HUES64 (cell line): ENCODE data around the gene TMEM250.
A peak's percentile ranks its signal among the peaks of the same experiment; 100 is the strongest.

Experiments used
- H3K27ac ChIP-seq: 2 replicates; pipeline ENCODE4 v1.7.0; 2013; ENCODE audit warnings: low read depth, low read length, inconsistent platforms
- H3K27me3 ChIP-seq: 2 replicates; pipeline ENCODE4 v1.6.1; 2013; ENCODE audit warnings: mild to moderate bottlenecking, low read length; ENCODE audit not compliant: insufficient read depth
- H3K36me3 ChIP-seq: 2 replicates; pipeline ENCODE4 v1.6.1; 2013; ENCODE audit warnings: mild to moderate bottlenecking, low read length; ENCODE audit not compliant: insufficient read depth
- H3K4me1 ChIP-seq: 2 replicates; pipeline ENCODE4 v1.6.1; 2013; ENCODE audit warnings: mild to moderate bottlenecking, low read length, moderate library complexity; ENCODE audit not compliant: insufficient read depth
- H3K4me3 ChIP-seq: 2 replicates; pipeline ENCODE4 v1.5.1; 2013; ENCODE audit warnings: mild to moderate bottlenecking, low read length, moderate library complexity
- H3K9ac ChIP-seq: 2 replicates; pipeline ENCODE4 v1.6.1; 2013; ENCODE audit warnings: mild to moderate bottlenecking, low read depth, low read length
- H3K9me3 ChIP-seq: 2 replicates; pipeline ENCODE4 v1.6.1; 2013; ENCODE audit warnings: low read depth, low read length; ENCODE audit not compliant: insufficient read depth
- WGBS: fragments of 150-250, 120-280 bp; methylation state at CpG from one replicate; pipeline ENCODE4 v1.1.7; 2013; ENCODE audit warnings: missing lambda C conversion rate; 5-methylcytosine and 5-hydroxymethylcytosine counted together

Gene TMEM250

DNA sequence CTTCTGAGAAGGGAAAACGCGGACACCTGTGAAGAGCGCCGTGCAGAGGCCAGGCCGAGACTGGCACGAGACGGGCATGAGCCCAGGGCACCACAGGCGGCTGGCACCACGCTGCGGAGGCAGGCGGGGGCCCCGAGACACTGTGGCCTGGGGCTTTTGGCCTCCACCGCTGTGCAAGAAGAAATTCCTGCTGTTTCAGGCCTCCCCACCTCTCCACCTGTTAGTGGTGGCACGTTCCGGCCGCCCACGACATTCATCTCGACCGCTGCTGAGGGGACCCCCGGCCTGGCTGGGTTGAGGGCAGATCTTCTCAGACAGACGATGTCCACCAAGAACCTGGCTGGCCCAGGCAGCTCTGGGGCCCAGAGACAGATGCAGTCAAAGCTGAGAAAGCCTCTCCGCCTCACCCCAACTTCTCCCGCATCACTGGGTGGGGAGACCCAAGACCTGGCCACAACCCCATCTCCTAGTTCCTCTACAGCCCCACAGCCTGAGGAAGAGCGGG is 35.1 kb downstream of the TMEM250 start:
- H3K27ac ChIP-seq, result no peak overlapping the region
- no peaks in the 10 kb centered on the region for H3K36me3 ChIP-seq
- H3K27me3 ChIP-seq, result no peaks in the 10 kb centered on the region
- H3K9me3 ChIP-seq, result no peaks in the 10 kb centered on the region
- H3K4me3 ChIP-seq, result no peak overlapping the region
- H3K9ac ChIP-seq, result no peak overlapping the region
- H3K4me1 ChIP-seq, result no peaks in the 10 kb centered on the region; the same call in 1 of the 2 replicates
- 95% methylated on average over 24 of the region's 24 CpGs for WGBS

- H3K27ac ChIP-seq, result no peak overlapping the region
- no peaks in the 10 kb centered on the region for H3K36me3 ChIP-seq
- no peaks in the 10 kb centered on the region for H3K9me3 ChIP-seq
- H3K4me1 ChIP-seq, result no peaks in the 10 kb centered on the region
- H3K27me3 ChIP-seq, result no peaks in the 10 kb centered on the region
- 94% methylated on average over 33 of the region's 34 CpGs for WGBS
- no peak overlapping the region for H3K9ac ChIP-seq
- H3K4me3 ChIP-seq, result no peak overlapping the region
Observed at GRCh38 chr9:136082496-136083361, 35.9 kb downstream of the TMEM250 start.

GRCh38 chr9:136081826-136082495 is 36.7 kb downstream of the TMEM250 start:
- no peak overlapping the region for H3K27ac ChIP-seq
- no peaks in the 10 kb centered on the region for H3K36me3 ChIP-seq
- no peak overlapping the region; the same call in 1 of the 2 replicates for H3K9ac ChIP-seq
- 95% methylated on average over 24 of the region's 24 CpGs for WGBS
- no peaks in the 10 kb centered on the region for H3K9me3 ChIP-seq
- no peaks in the 10 kb centered on the region for H3K27me3 ChIP-seq
- no peak overlapping the region for H3K4me3 ChIP-seq
- H3K4me1 ChIP-seq, result no peaks in the 10 kb centered on the region

- WGBS, result 90% methylated on average over 27 of the region's 27 CpGs
- Histone ChIP-seq H3K27ac (no peak overlapping the region), H3K9me3 (no peaks in the 10 kb centered on the region), H3K36me3 (no peaks in the 10 kb centered on the region), H3K4me3 (no peak overlapping the region), H3K9ac (peak overlapping the region; percentile 36; the same call in 1 of the 2 replicates), H3K27me3 (no peaks in the 10 kb centered on the region), H3K4me1 (no peaks in the 10 kb centered on the region)
Observed at GRCh38 chr9:136081113-136081825, 37.4 kb downstream of the TMEM250 start.

DNA sequence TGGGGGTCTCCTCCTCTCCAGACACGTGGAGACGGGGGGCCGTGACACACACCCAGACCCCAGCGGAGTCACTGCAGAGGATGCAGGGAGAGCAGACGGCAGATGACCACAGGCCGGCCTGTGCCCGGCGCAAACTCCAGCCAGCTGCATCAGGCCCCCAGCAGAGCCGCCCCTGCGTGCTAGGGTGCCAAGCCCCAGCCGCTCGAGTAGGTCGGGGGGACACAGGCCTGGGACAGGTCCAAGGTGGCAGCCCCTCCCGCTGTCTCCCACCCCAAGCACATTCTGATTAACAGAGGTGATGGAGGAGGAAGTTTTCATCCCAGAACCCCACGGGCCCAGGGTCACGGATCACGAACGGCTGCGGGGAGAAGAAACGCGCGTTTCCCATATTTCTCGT is 38.0 kb downstream of the TMEM250 start:
- Histone ChIP-seq H3K4me1 (no peaks in the 10 kb centered on the region), H3K9ac (no peak overlapping the region), H3K27ac (no peak overlapping the region), H3K36me3 (no peaks in the 10 kb centered on the region), H3K9me3 (no peaks in the 10 kb centered on the region), H3K27me3 (no peaks in the 10 kb centered on the region), H3K4me3 (no peak overlapping the region)
- WGBS, result 90% methylated on average over 23 of the region's 23 CpGs

DNA sequence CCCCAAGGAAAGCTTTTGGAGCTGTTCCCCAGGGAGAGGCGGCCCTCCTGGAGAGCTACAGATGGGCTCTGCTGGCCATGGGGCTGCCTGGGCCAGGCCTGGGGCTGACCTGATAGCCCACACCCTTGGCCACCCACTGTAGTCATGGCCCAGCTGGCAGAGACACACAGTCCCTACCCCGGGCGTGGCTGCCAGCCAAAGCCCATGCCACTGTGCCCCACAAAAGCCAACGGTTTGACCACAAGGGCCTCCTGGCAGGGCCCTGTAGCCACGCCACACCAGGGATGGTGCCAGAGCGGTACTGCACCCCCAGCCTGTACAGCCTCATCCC is 38.8 kb downstream of the TMEM250 start:
- WGBS, result 92% methylated on average over 6 of the region's 6 CpGs
- Histone ChIP-seq H3K27me3 (no peaks in the 10 kb centered on the region), H3K9ac (no peak overlapping the region)

GRCh38 chr9:136079211-136079915 is 39.3 kb downstream of the TMEM250 start:
- H3K9ac ChIP-seq, result no peak overlapping the region
- H3K36me3 ChIP-seq, result no peaks in the 10 kb centered on the region
- no peak overlapping the region for H3K4me3 ChIP-seq

More for the DNA sequence above, 38.8 kb downstream of the TMEM250 start:
- Histone ChIP-seq H3K27ac (no peak overlapping the region), H3K4me1 (no peaks in the 10 kb centered on the region), H3K9me3 (no peaks in the 10 kb centered on the region), H3K4me3 (no peak overlapping the region), H3K36me3 (no peaks in the 10 kb centered on the region)

GRCh38 chr9:136078498-136079011 is 40.1 kb downstream of the TMEM250 start:
- Histone ChIP-seq H3K9me3 (no peaks in the 10 kb centered on the region), H3K36me3 (no peaks in the 10 kb centered on the region), H3K27me3 (no peaks in the 10 kb centered on the region), H3K4me1 (no peaks in the 10 kb centered on the region), H3K27ac (no peak overlapping the region), H3K4me3 (no peak overlapping the region), H3K9ac (no peak overlapping the region)
- whole genome bisulfite sequencing, result 94% methylated on average over 27 of the region's 27 CpGs

More at GRCh38 chr9:136079211-136079915, 39.3 kb downstream of the TMEM250 start:
- 83% methylated on average over 16 of the region's 16 CpGs for WGBS
- Histone ChIP-seq H3K4me1 (no peaks in the 10 kb centered on the region), H3K9me3 (no peaks in the 10 kb centered on the region), H3K27me3 (no peaks in the 10 kb centered on the region), H3K27ac (no peak overlapping the region)

DNA sequence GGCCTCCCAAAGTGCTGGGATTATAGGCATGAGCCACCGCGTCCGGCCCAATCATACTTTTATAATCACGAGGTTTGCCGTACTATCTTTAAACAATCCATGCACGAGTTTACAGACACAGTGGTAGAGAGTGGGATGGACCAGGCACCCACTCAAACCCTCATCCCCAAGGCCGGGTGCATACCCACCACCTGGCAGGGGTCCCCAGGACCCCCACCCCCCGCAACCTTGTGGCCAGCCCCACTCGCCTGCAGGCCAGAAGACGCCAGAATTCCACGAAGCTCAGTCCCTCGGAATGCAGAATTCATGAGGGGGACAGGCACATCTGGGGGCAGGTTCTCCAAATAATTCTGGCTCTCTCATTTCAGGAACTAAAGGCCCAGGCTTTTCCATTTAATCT is 40.7 kb downstream of the TMEM250 start:
- Histone ChIP-seq H3K9ac (no peak overlapping the region), H3K4me3 (no peak overlapping the region), H3K27me3 (no peaks in the 10 kb centered on the region), H3K27ac (no peak overlapping the region), H3K36me3 (no peaks in the 10 kb centered on the region), H3K9me3 (no peaks in the 10 kb centered on the region), H3K4me1 (no peaks in the 10 kb centered on the region)
- 93% methylated on average over 12 of the region's 12 CpGs for WGBS

GRCh38 chr9:136077491-136077890 is 41.2 kb downstream of the TMEM250 start:
- 92% methylated on average over 8 of the region's 8 CpGs for WGBS

More at GRCh38 chr9:136077491-136077890, 41.2 kb downstream of the TMEM250 start:
- H3K36me3 ChIP-seq, result no peaks in the 10 kb centered on the region
- no peaks in the 10 kb centered on the region for H3K9me3 ChIP-seq
- no peak overlapping the region for H3K9ac ChIP-seq
- H3K27ac ChIP-seq, result no peak overlapping the region
- H3K4me1 ChIP-seq, result no peaks in the 10 kb centered on the region
- H3K4me3 ChIP-seq, result no peak overlapping the region
- no peaks in the 10 kb centered on the region for H3K27me3 ChIP-seq
